NCI-H69 (cell line): ENCODE data around the gene COPG2.
A peak's percentile ranks its signal among the peaks of the same experiment; 100 is the strongest.
"Not testable (repeated sequence)": the region's sequence is repeated elsewhere in the genome, so short reads cannot be mapped to it uniquely, and the experiment has no call there.

Source experiments
- DNase-seq: peaks from one replicate; lab custom pipeline; 2025; lab: John Stamatoyannopoulos, UW

The COPG2 gene

GRCh38 chr7:130566168-130566897, 102.2 kb downstream of the COPG2 start:
- no peak for DNase-seq

- DNase-seq, result peak; percentile 76
Observed at GRCh38 chr7:130560972-130561371, 107.6 kb downstream of the COPG2 start.

- no peak for DNase-seq
Observed at GRCh38 chr7:130559184-130559583, 109.4 kb downstream of the COPG2 start.

- DNase-seq, result no peak
Observed at GRCh38 chr7:130554481-130554880, 114.1 kb downstream of the COPG2 start.

- no peak for DNase-seq
Observed at GRCh38 chr7:130553398-130554029, 115.0 kb downstream of the COPG2 start.

- DNase-seq, result no peak
Observed at GRCh38 chr7:130544356-130544755, 124.2 kb downstream of the COPG2 start.

- DNase-seq, result peak; percentile 68
Observed at GRCh38 chr7:130543487-130544010, 125.0 kb downstream of the COPG2 start.

- DNase-seq, result peak; percentile 15
Observed at GRCh38 chr7:130542297-130542696, 126.3 kb downstream of the COPG2 start.

- not testable (repeated sequence) for DNase-seq
Observed at GRCh38 chr7:130541287-130541686, 127.3 kb downstream of the COPG2 start.

- not testable (repeated sequence) for DNase-seq
Observed at GRCh38 chr7:130537894-130538293, 130.7 kb downstream of the COPG2 start.

- no peak for DNase-seq
Observed at GRCh38 chr7:130529417-130529816, 139.1 kb downstream of the COPG2 start.

GRCh38 chr7:130527752-130528355, 140.7 kb downstream of the COPG2 start:
- DNase-seq, result not testable (repeated sequence)

- DNase-seq, result no peak
Observed at GRCh38 chr7:130524628-130525027, 143.9 kb downstream of the COPG2 start.

GRCh38 chr7:130523519-130524125, 144.9 kb downstream of the COPG2 start:
- DNase-seq, result not testable (repeated sequence)

- peak; percentile 33 for DNase-seq
Observed at GRCh38 chr7:130521258-130521951, 147.1 kb downstream of the COPG2 start.

GRCh38 chr7:130515315-130516040, 153.1 kb downstream of the COPG2 start:
- no peak for DNase-seq

- no peak for DNase-seq
Observed at GRCh38 chr7:130513447-130513846, 155.1 kb downstream of the COPG2 start.

GRCh38 chr7:130512038-130512437, 156.5 kb downstream of the COPG2 start:
- not testable (repeated sequence) for DNase-seq

GRCh38 chr7:130506358-130506757, 162.2 kb downstream of the COPG2 start:
- no peak for DNase-seq

- DNase-seq, result no peak
Observed at GRCh38 chr7:130505753-130506152, 162.8 kb downstream of the COPG2 start.

- DNase-seq, result no peak
Observed at GRCh38 chr7:130500910-130501309, 167.6 kb downstream of the COPG2 start.
